NB4 (cell line): ENCODE data around the gene ZNF771.

Experiments
- DNase-seq: peaks from one replicate; pipeline ENCODE4 v3.0.0; 2010; ENCODE audit warnings: low read depth
- H3K4me3 ChIP-seq: one replicate; pipeline ENCODE4 v1.5.1; 2011; ENCODE audit warnings: mild to moderate bottlenecking, low read depth, low read length, moderate library complexity
- MYC ChIP-seq: IDR thresholded peaks from 2 replicates; pipeline ENCODE4 v1.6.1; 2011; ENCODE audit warnings: low read depth, low read length
- POLR2A ChIP-seq: IDR thresholded peaks from 2 replicates; pipeline ENCODE4 v1.6.1; 2011; ENCODE audit warnings: mild to moderate bottlenecking; ENCODE audit not compliant: insufficient read length; ENCODE audit errors: extremely low read depth
- TF ChIP-seq, protein P1 (sequence below): IDR thresholded peaks from one replicate; pipeline ENCODE4 v1.5.1; 2012; ENCODE audit warnings: low read depth, low read length
- TF ChIP-seq, protein P2 (sequence below): IDR thresholded peaks from 2 replicates; pipeline ENCODE4 v1.6.1; 2011; ENCODE audit warnings: low read depth, low read length

ZNF771 gene

DNA sequence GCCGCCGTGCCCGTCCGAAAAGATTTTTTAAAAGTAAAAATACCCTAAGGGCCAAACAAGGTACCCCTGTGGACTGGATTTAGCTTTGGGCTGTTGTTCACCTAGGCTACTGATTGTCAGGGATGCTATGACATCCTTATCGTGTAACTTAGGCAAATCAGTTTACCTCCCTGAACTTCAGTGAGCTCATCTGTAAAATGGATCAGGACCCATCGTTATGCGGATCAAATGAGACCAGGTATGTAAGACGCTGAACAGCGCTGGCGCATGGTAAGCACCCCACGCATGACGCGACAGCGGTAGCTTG is 658 bp upstream of the ZNF771 start:
- TF ChIP-seq, protein P1, sequence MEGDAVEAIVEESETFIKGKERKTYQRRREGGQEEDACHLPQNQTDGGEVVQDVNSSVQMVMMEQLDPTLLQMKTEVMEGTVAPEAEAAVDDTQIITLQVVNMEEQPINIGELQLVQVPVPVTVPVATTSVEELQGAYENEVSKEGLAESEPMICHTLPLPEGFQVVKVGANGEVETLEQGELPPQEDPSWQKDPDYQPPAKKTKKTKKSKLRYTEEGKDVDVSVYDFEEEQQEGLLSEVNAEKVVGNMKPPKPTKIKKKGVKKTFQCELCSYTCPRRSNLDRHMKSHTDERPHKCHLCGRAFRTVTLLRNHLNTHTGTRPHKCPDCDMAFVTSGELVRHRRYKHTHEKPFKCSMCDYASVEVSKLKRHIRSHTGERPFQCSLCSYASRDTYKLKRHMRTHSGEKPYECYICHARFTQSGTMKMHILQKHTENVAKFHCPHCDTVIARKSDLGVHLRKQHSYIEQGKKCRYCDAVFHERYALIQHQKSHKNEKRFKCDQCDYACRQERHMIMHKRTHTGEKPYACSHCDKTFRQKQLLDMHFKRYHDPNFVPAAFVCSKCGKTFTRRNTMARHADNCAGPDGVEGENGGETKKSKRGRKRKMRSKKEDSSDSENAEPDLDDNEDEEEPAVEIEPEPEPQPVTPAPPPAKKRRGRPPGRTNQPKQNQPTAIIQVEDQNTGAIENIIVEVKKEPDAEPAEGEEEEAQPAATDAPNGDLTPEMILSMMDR: no peak
- TF ChIP-seq MYC (no peak), POLR2A (no peak)
- TF ChIP-seq, protein P2, sequence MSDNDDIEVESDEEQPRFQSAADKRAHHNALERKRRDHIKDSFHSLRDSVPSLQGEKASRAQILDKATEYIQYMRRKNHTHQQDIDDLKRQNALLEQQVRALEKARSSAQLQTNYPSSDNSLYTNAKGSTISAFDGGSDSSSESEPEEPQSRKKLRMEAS: no peak
- no peak for DNase-seq
- peak overlapping the region; percentile 47 for H3K4me3 ChIP-seq

DNA sequence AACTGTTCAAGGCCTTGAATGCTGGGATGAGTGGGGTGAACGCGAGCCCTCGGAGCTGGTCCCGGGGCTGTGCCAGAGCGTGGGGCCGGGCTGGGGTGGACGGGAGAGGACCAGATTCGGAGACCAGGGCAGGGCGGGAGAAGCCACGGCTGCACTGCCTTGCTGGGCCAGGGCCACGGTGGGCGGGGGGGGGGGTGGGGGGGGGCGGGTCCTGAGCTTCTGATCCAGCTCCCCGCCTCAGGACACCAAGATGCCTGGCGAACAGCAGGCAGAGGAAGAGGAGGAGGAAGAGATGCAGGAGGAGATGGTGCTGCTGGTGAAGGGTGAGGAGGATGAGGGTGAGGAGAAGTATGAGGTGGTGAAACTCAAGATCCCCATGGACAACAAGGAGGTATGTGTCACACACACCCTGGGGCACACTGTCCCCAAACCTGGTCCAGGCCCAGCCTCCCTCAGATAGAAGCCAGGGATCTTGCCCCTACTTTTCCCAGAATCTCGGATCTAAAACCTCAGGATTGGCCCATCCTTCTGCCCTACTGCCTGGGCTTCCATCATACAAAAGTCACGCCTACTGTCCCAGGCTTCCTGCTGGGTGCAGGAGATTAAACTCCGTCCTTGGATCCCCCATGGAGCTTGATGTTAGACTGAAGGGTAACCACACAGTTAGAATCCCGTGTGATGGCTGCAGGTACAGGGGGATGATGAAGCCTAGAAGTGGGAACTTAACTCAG is 563 bp downstream of the ZNF771 start:
- peak; percentile 39 for DNase-seq
- H3K4me3 ChIP-seq: peak overlapping the region; percentile 56
- TF ChIP-seq, protein P2: no peak
- TF ChIP-seq MYC (no peak), POLR2A (no peak)
- TF ChIP-seq, protein P1: no peak

DNA sequence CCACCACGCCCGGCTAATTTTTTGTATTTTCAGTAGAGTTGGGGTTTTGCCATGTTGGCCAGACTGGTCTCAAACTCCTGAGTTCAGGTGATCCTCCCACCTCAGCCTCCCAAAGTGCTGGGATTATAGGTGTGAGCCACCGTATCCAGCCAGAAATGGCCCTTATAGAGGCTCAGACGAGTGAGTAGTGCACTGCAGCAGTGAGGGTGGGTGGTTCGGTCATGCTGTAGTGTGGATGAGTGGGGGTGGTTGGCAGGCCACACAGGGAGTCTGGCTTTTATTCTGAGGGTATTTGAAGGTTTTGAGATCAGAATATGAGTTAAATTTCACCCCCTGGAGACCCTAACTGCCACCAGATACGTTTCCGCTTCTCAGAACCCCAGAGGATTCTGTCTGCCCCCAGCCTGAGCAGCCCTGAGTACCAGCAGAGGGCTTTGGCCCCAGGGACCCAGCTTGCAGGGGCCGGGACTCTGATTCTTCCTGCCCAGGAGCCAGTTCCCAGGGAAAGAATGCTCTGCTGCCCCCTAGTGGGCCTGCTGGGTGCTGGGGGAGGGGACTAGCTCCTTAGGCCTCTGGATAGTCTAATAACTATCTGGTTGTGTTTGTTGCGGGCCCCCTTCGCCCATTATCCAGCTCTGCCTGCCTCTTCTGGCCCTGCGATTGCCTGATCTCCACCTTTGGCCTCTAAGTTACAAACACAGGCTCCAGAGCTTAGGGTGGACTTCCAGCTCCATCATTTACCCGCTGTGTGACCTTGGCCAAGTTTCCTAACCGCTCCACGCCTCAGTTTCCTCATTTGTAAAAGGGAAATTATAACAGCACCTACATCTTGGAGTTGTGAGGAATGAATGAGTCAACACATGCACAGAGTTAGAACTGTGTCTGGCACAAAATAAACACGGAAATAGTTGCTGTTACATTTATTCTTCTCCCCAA is 2.0 kb downstream of the ZNF771 start:
- H3K4me3 ChIP-seq: peak overlapping the region; percentile 38
- TF ChIP-seq MYC (no peak), POLR2A (no peak)
- TF ChIP-seq, protein P2: no peak
- TF ChIP-seq, protein P1: peak; percentile 90
- peak; percentile 92 for DNase-seq

DNA sequence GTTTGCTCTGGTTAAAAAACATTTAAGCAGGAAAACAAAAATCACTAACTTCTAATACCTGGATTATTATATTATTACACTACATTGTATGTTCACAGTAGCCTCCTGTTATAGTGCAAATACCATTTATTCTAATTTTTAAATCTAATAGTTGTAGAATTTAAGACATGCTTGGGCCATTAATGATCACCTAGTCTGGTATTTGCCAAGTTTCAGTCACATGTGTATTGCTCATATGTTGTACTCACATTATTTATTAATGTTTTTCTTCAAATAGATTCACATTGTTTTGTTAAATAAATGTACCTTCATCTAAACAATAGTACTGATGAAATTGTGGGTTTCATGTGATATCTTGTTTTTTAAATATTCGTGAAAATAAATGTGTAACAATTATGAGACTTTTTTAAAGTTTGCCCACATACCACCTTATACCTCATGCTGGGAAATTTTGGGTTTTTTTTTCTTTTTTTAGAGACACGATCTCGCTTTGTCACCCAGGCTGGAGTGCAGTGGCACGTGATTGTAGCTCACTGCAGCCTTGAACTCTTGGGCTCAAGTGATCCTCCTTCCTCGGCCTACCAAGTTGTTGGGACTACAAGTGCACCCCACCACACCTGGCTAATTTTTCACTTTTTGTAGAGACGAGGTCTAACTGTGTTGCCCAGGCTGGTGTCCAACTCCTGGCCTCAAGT is 5.9 kb downstream of the ZNF771 start:
- TF ChIP-seq MYC: no peak
- DNase-seq: no peak
- H3K4me3 ChIP-seq: no peak overlapping the region

DNA sequence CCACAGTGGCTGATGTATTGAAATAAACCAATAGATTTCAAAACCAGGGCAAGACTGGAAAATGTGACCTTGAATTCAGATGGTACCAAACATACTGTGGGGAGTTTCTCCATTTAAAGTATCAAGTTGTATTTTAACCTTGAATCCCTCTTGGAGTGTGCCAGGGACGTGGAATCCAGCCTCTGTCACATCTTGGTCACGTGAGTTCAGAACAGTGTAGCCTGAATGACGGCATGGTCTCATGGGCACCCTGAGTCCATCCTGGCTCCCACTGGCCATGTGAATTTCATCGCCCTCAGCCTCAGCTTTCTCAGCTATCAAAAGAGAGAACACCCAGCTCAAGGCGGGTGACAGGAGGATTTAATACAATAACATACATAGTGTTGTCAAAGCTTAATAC is 6.8 kb downstream of the ZNF771 start:
- TF ChIP-seq, protein P2: no peak
- TF ChIP-seq, protein P1: no peak
- TF ChIP-seq MYC (no peak), POLR2A (no peak)
- DNase-seq: no peak
- H3K4me3 ChIP-seq: no peak overlapping the region

DNA sequence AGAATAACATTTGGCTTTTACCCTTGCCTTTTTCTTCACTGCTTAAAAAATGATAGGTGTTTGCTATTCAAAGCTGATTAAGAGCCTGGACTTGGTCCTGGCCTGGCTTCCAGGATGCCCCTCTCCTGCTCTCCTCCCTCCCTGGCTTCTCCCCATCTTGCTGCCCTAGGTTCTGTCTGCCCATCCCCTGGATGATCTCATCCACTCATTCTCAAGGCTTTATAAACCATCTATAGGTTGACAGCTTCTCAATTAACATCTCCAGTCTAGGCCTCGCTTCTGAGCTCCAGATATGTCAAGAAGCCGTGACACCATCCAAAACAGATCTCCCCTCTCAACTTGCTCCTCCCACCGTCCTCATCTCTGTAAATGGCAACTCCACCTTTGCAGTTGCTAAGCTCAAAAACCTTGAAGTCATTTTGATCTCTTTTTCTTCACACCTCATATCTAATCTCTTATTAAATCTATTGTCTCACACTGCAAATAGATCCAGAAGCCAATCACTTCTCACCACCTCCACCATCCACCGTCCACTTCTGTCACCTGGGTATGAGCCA is 8.7 kb downstream of the ZNF771 start:
- no peak for DNase-seq
- TF ChIP-seq, protein P2: no peak
- TF ChIP-seq, protein P1: no peak
- TF ChIP-seq MYC: no peak
- TF ChIP-seq POLR2A: no peak
- no peak overlapping the region for H3K4me3 ChIP-seq
